A549 (cell line): Measurements from ENCODE around the gene AGXT. TPM values are rescaled to one million over a fixed set of nuclear protein-coding genes. Genes with fewer than 3 reads are reported as not detected.

Source experiments
- ATAC-seq, 2 experiments: fragments of 200-7000 bp in 1 of 2; fragments of >200 bp in 1 of 2; cut with Nextera tagmentation in 1 of 2; cut with Tn5 transposase in 1 of 2; 3 replicates each; pipeline versions ENCODE4 v1.8.0 to v1.9.1; 2018 to 2020; ENCODE audit warnings: mild to moderate bottlenecking in 1 of 2, moderate library complexity in 1 of 2
- CTCF ChIA-PET: fragments of 300-600 bp; sonication (Branson Sonifier 250); formaldehyde crosslinking; extraction: SDS; loops from one replicate; lab custom pipeline; 2021; ENCODE audit warnings: antibody characterized with exemption, inconsistent platforms; lab: Yijun Ruan, JAX
- POLR2A ChIA-PET: fragments of 350-600 bp; formaldehyde crosslinking; extraction: SDS; loops from one replicate; lab custom pipeline; 2021; ENCODE audit warnings: antibody characterized with exemption, inconsistent platforms; lab: Yijun Ruan, JAX
- DNase-seq, 2 experiments: peaks; one replicate each; pipeline versions ENCODE4 v3.0.0 to v3.0.0-alpha.2; 2011 to 2016; ENCODE audit warnings: low read depth in 1 of 2, low spot score in 1 of 2
- FAIRE-seq: peaks from 2 replicates; lab custom pipeline; 2011; peaks lifted over from hg19 to GRCh38; lab: Jason Lieb, UNC
- H3K27ac ChIP-seq, 2 experiments: fragments of >200 bp; sonication (Bioruptor Twin); formaldehyde crosslinking; 3 replicates each; pipeline ENCODE4 v1.5.1; 2016 to 2017
- H3K4me1 ChIP-seq: fragments of >200 bp; sonication (Bioruptor Twin); formaldehyde crosslinking; 3 replicates; pipeline ENCODE4 v1.6.1; 2016
- H3K4me2 ChIP-seq: fragments of >200 bp; sonication (Bioruptor Twin); formaldehyde crosslinking; 3 replicates; pipeline ENCODE4 v1.6.1; 2016
- H3K4me3 ChIP-seq: fragments of >200 bp; sonication (Bioruptor Twin); formaldehyde crosslinking; 3 replicates; pipeline ENCODE4 v1.5.1; 2016
- H3K9me3 ChIP-seq: fragments of >200 bp; sonication (Bioruptor Twin); formaldehyde crosslinking; 3 replicates; pipeline ENCODE4 v1.6.1; 2016
- BHLHE40 ChIP-seq: IDR thresholded peaks from 2 replicates; pipeline ENCODE4 v1.6.1; 2012; ENCODE audit warnings: low read depth, low read length, inconsistent platforms
- CHD2 ChIP-seq: fragments of 150-350 bp; IDR thresholded peaks from 2 replicates; pipeline ENCODE4 v1.6.1; 2014; ENCODE audit warnings: low read length; ENCODE audit not compliant: partially characterized antibody
- CHD4 ChIP-seq: fragments of 200-600 bp; sonication (generic); IDR thresholded peaks from 2 replicates; pipeline ENCODE4 v1.6.1; 2016; ENCODE audit warnings: antibody characterized with exemption, mild to moderate bottlenecking, borderline replicate concordance
- EHMT2 ChIP-seq: fragments of 200-600 bp; sonication (generic); IDR thresholded peaks from 2 replicates; pipeline ENCODE4 v1.6.1; 2016; ENCODE audit warnings: antibody characterized with exemption, low read depth, mild to moderate bottlenecking, moderate library complexity
- ESRRA ChIP-seq: fragments of 150-350 bp; IDR thresholded peaks from 2 replicates; pipeline ENCODE4 v1.6.1; 2014; ENCODE audit warnings: mild to moderate bottlenecking, low read length, borderline replicate concordance
- FOSB ChIP-seq: fragments of 250-450 bp; sonication (Bioruptor Pico); IDR thresholded peaks from 2 replicates; pipeline ENCODE4 v1.5.0; 2020; ENCODE audit warnings: mild to moderate bottlenecking, moderate library complexity
- HEYL ChIP-seq: fragments of 250-450 bp; sonication (Bioruptor Pico); IDR thresholded peaks from 2 replicates; pipeline ENCODE4 v1.8.0; 2021; ENCODE audit warnings: mild to moderate bottlenecking, moderate library complexity
- HOXB13 ChIP-seq: fragments of 250-450 bp; sonication (Bioruptor Pico); IDR thresholded peaks from 2 replicates; pipeline ENCODE4 v1.5.0; 2020; ENCODE audit warnings: low read depth, mild to moderate bottlenecking, moderate library complexity
- HOXB5 ChIP-seq: fragments of 250-450 bp; sonication (Bioruptor Pico); IDR thresholded peaks from 2 replicates; pipeline ENCODE4 v1.5.0; 2020; ENCODE audit warnings: mild to moderate bottlenecking, moderate library complexity
- JUN ChIP-seq, 2 experiments: fragments of >200 bp; sonication (Bioruptor Twin); formaldehyde crosslinking; IDR thresholded peaks; 2 replicates in 1 of 2; 3 replicates in 1 of 2; pipeline ENCODE4 v1.6.1; 2016 to 2017
- JUNB ChIP-seq: fragments of >200 bp; sonication (Bioruptor Twin); formaldehyde crosslinking; IDR thresholded peaks from 2 replicates; pipeline ENCODE4 v1.6.1; 2016
- KDM5A ChIP-seq: fragments of 200-600 bp; sonication (generic); IDR thresholded peaks from 2 replicates; pipeline ENCODE4 v1.6.1; 2016; ENCODE audit warnings: antibody characterized with exemption, mild to moderate bottlenecking
- MAFK ChIP-seq: fragments of 450-650 bp; IDR thresholded peaks from 2 replicates; pipeline ENCODE4 v1.6.1; 2014; ENCODE audit not compliant: partially characterized antibody
- MYC ChIP-seq: IDR thresholded peaks from 2 replicates; pipeline ENCODE4 v1.6.1; 2012; ENCODE audit warnings: mild to moderate bottlenecking, inconsistent platforms, low read length, improper control_type of control experiment, borderline replicate concordance
- NR3C1 ChIP-seq: fragments of >200 bp; sonication (Bioruptor Twin); formaldehyde crosslinking; IDR thresholded peaks from 3 replicates; pipeline ENCODE4 v1.6.1; 2017
- POLR2A ChIP-seq: IDR thresholded peaks from 2 replicates; pipeline ENCODE4 v1.6.1; 2012; ENCODE audit warnings: mild to moderate bottlenecking, low read length
- POLR2AphosphoS2 ChIP-seq: conservative IDR thresholded peaks from 2 replicates; pipeline ENCODE4 v1.6.1; 2012; ENCODE audit warnings: low read length, improper control_type of control experiment, inconsistent platforms
- RAD21 ChIP-seq, 2 experiments: fragments of >200 bp in 1 of 2; sonication (Bioruptor Twin) in 1 of 2; formaldehyde crosslinking in 1 of 2; IDR thresholded peaks in 1 of 2; conservative IDR thresholded peaks in 1 of 2; 2 replicates in 1 of 2; 3 replicates in 1 of 2; pipeline ENCODE4 v1.6.1; 2012 to 2018; ENCODE audit warnings: inconsistent platforms in 1 of 2
- RARB ChIP-seq: fragments of 250-450 bp; sonication (Bioruptor Pico); IDR thresholded peaks from 2 replicates; pipeline ENCODE4 v1.8.0; 2021; ENCODE audit warnings: mild to moderate bottlenecking, moderate library complexity
- RFX5 ChIP-seq: fragments of 450-650 bp; IDR thresholded peaks from 2 replicates; pipeline ENCODE4 v1.7.1; 2014; ENCODE audit warnings: antibody characterized with exemption, mild to moderate bottlenecking, moderate library complexity
- RNF2 ChIP-seq: fragments of 200-600 bp; sonication (generic); IDR thresholded peaks from 2 replicates; pipeline ENCODE4 v1.6.1; 2016; ENCODE audit warnings: low read depth, mild to moderate bottlenecking, antibody characterized with exemption, moderate library complexity, borderline replicate concordance
- SREBF2 ChIP-seq: fragments of 450-650 bp; IDR thresholded peaks from 2 replicates; pipeline ENCODE4 v1.6.1; 2014; ENCODE audit warnings: mild to moderate bottlenecking, moderate library complexity
- ZC3H11A ChIP-seq: fragments of 450-650 bp; IDR thresholded peaks from 2 replicates; pipeline ENCODE4 v1.6.1; 2014; ENCODE audit warnings: antibody characterized with exemption, mild to moderate bottlenecking
- ZFP36 ChIP-seq: fragments of 450-650 bp; IDR thresholded peaks from 2 replicates; pipeline ENCODE4 v1.6.1; 2014; ENCODE audit warnings: borderline replicate concordance; ENCODE audit not compliant: partially characterized antibody
- WGBS: methylation state at CpG from one replicate; pipeline ENCODE4 v1.1.6; 2017; ENCODE audit errors: missing lambda C conversion rate; 5-methylcytosine and 5-hydroxymethylcytosine counted together
- polyA plus RNA-seq, 4 experiments: library from polyadenylated mRNA; depleted of rRNA in 3 of 4; stranded (reverse); fragments of >200 nt; fragmentation: RNase III in 1 of 4; extraction: RNeasy Plus Mini Kit Qiagen cat#74134 plus additional on column Dnase treatment in 1 of 4; gene quantifications; 2 replicates in 3 of 4; 3 replicates in 1 of 4; pipeline ENCODE4 v1.2.3, GENCODE V29; 2011 to 2017
- TF ChIP-seq, protein P1 (sequence below): fragments of >200 bp; sonication (Bioruptor Twin); formaldehyde crosslinking; IDR thresholded peaks from 2 replicates; pipeline ENCODE4 v1.6.1; 2016
- TF ChIP-seq, protein P2 (sequence below): fragments of >200 bp; sonication (Bioruptor Twin); formaldehyde crosslinking; IDR thresholded peaks from 3 replicates; pipeline ENCODE4 v1.6.1; 2016
- TF ChIP-seq, protein P3 (sequence below): IDR thresholded peaks from 2 replicates; pipeline ENCODE4 v1.6.1; 2012
- TF ChIP-seq, protein P4 (sequence below): fragments of 250-450 bp; sonication (Bioruptor Pico); IDR thresholded peaks from 2 replicates; pipeline ENCODE4 v1.5.0; 2021; ENCODE audit warnings: mild to moderate bottlenecking, moderate library complexity, borderline replicate concordance
- TF ChIP-seq, protein P5 (sequence below): fragments of 250-450 bp; sonication (Bioruptor Pico); IDR thresholded peaks from 2 replicates; pipeline ENCODE4 v1.5.0; 2020; ENCODE audit warnings: low read depth, mild to moderate bottlenecking, moderate library complexity
- TF ChIP-seq, protein P6 (sequence below): IDR thresholded peaks from 2 replicates; pipeline ENCODE4 v1.6.1; 2012

AGXT gene
- polyA plus RNA-seq, 2 of the 4 experiments (the other 2 are of a cell fraction): not detected

DNA sequence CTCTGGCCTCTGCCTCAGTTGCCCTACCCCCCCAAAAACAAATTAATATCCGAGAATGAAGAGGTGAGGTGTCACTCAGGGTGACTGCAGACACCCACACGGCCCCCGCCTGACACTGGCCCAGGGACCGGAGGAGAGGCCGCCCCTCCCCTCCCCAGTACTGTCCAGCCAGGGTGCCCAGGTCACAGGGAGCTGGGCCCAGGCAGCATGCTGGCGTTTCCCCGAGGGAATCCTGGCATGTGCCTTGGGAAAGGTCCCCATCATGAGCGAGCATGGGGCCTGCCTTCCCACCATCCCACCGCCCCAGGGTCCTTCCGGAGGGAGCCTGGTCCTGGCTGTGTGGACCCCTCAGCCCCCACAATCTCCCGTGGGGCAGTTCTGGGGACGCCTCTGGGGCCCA lies 24.3 kb downstream of the AGXT start:
- FAIRE-seq: no peak
- no peak for TF ChIP-seq RAD21 (conservative IDR thresholded peaks at IDR 0.05 in 1 of 2, IDR thresholded peaks at IDR 0.05 in 1 of 2)
- TF ChIP-seq, protein P1, sequence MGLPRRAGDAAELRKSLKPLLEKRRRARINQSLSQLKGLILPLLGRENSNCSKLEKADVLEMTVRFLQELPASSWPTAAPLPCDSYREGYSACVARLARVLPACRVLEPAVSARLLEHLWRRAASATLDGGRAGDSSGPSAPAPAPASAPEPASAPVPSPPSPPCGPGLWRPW: no peak
- TF ChIP-seq MAFK: no peak
- TF ChIP-seq RARB (CRISPR knock-in tag): no peak
- TF ChIP-seq HOXB5: no peak
- TF ChIP-seq NR3C1: no peak
- TF ChIP-seq ZC3H11A: no peak
- TF ChIP-seq JUN (IDR thresholded peaks at IDR 0.05): no peak
- TF ChIP-seq MYC: no peak
- no peak for TF ChIP-seq CHD4
- TF ChIP-seq BHLHE40: no peak
- no peak for TF ChIP-seq POLR2A
- TF ChIP-seq, all 56 proteins: peak for 0
- ChIA-PET POLR2A (no interaction called here), CTCF (interaction anchor here (1.9 kb wide), 1 partner anchor 42 kb away, joined by 6 read pairs; no protein-coding TSS in a partner anchor)
- 86% methylated on average over 3 of the region's 12 CpGs for WGBS
- DNase-seq (no peak), ATAC-seq (no peak)
- peaks cover 21% of the 10 kb centered on the region for H3K4me1 ChIP-seq
- H3K4me3 ChIP-seq: no peak overlapping the region
- no peak overlapping the region for H3K4me2 ChIP-seq
- no peaks in the 10 kb centered on the region for H3K9me3 ChIP-seq
- H3K27ac ChIP-seq: no peak overlapping the region

DNA sequence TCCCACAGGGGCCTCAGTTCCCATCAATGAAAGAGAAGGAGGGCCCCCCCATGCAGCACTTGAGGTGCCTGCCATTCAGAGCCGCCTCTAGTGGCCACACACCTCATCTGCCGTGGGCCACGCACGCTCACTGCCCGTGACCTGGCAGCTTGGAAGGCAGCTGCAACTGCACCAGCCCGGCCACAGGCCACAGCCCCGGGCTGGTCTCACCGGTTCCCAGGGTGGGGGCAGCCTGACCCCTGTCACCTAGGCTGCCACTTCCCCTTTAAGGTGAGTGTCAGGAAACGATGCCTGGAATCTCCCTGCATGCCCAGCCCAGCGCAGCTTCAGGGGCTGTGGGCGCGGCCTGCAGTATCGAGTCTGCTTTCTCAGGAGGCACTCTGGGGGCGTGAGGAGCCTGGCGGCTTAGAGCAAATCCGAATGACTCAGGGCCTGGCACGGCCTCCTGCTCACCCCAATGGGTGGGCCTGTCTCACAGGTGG lies 24.8 kb downstream of the AGXT start:
- ATAC-seq (no peak), DNase-seq (no peak), FAIRE-seq (no peak)
- TF ChIP-seq CHD2 (no peak), ESRRA (no peak), EHMT2 (no peak), SREBF2 (no peak), HOXB13 (CRISPR knock-in tag) (no peak), HEYL (CRISPR knock-in tag) (no peak), ZFP36 (no peak), RNF2 (no peak), HOXB5 (no peak)
- TF ChIP-seq, protein P2, sequence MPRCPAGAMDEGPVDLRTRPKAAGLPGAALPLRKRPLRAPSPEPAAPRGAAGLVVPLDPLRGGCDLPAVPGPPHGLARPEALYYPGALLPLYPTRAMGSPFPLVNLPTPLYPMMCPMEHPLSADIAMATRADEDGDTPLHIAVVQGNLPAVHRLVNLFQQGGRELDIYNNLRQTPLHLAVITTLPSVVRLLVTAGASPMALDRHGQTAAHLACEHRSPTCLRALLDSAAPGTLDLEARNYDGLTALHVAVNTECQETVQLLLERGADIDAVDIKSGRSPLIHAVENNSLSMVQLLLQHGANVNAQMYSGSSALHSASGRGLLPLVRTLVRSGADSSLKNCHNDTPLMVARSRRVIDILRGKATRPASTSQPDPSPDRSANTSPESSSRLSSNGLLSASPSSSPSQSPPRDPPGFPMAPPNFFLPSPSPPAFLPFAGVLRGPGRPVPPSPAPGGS: no peak
- TF ChIP-seq, protein P3, sequence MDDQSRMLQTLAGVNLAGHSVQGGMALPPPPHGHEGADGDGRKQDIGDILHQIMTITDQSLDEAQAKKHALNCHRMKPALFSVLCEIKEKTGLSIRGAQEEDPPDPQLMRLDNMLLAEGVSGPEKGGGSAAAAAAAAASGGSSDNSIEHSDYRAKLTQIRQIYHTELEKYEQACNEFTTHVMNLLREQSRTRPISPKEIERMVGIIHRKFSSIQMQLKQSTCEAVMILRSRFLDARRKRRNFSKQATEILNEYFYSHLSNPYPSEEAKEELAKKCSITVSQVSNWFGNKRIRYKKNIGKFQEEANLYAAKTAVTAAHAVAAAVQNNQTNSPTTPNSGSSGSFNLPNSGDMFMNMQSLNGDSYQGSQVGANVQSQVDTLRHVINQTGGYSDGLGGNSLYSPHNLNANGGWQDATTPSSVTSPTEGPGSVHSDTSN: no peak
- ChIA-PET CTCF (interaction anchor here (1.4 kb wide), 1 partner anchor 21 kb away, joined by 4 read pairs; no protein-coding TSS in a partner anchor), POLR2A (no interaction called here)
- Histone ChIP-seq H3K27ac (peak overlapping the region in 1 of 2 experiments; percentile 32; a peak in 1 of 6 replicates), H3K4me2 (no peak overlapping the region), H3K9me3 (no peaks in the 10 kb centered on the region), H3K4me1 (peaks cover 21% of the 10 kb centered on the region), H3K4me3 (no peak overlapping the region)
- 84% methylated on average over 8 of the region's 17 CpGs for WGBS

DNA sequence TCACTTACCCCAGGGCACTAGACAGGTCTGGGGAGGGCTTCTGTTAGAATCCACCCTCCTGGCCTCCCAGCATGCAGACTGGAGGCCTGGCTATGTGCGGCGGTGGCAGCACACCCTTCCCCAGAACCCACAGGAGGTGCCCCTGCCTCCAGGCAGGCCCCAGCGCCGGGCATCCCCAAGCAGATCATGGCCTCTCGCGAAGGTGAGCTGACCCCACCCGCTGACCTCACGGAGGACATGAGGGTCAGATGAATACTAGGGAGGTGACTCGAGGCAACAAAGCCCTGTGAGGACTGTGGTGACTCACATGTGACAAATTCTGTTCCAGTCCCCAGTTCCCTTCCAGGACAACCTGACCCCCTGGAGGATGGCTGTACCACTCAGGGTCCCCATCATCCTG lies 25.4 kb downstream of the AGXT start:
- H3K4me2 ChIP-seq: no peak overlapping the region
- H3K4me1 ChIP-seq: peaks cover 21% of the 10 kb centered on the region
- no peak for FAIRE-seq
- no peaks in the 10 kb centered on the region for H3K9me3 ChIP-seq
- no peak for DNase-seq
- peak overlapping the region in 1 of 2 experiments; percentile 32; a peak in 1 of 6 replicates for H3K27ac ChIP-seq
- no peak for ATAC-seq
- 0% methylated on average over 1 of the region's 9 CpGs for WGBS
- no peak overlapping the region for H3K4me3 ChIP-seq
- TF ChIP-seq, protein P4, sequence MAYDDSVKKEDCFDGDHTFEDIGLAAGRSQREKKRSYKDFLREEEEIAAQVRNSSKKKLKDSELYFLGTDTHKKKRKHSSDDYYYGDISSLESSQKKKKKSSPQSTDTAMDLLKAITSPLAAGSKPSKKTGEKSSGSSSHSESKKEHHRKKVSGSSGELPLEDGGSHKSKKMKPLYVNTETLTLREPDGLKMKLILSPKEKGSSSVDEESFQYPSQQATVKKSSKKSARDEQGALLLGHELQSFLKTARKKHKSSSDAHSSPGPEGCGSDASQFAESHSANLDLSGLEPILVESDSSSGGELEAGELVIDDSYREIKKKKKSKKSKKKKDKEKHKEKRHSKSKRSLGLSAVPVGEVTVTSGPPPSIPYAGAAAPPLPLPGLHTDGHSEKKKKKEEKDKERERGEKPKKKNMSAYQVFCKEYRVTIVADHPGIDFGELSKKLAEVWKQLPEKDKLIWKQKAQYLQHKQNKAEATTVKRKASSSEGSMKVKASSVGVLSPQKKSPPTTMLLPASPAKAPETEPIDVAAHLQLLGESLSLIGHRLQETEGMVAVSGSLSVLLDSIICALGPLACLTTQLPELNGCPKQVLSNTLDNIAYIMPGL (CRISPR knock-in tag): no peak
- TF ChIP-seq BHLHE40 (no peak), ESRRA (no peak), KDM5A (no peak), JUNB (no peak), RFX5 (no peak), NR3C1 (no peak), MYC (no peak), ZFP36 (no peak), FOSB (no peak), POLR2AphosphoS2 (no peak)
- TF ChIP-seq, protein P5, sequence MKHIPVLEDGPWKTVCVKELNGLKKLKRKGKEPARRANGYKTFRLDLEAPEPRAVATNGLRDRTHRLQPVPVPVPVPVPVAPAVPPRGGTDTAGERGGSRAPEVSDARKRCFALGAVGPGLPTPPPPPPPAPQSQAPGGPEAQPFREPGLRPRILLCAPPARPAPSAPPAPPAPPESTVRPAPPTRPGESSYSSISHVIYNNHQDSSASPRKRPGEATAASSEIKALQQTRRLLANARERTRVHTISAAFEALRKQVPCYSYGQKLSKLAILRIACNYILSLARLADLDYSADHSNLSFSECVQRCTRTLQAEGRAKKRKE (CRISPR knock-in tag): no peak
- TF ChIP-seq, protein P6, sequence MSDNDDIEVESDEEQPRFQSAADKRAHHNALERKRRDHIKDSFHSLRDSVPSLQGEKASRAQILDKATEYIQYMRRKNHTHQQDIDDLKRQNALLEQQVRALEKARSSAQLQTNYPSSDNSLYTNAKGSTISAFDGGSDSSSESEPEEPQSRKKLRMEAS: no peak
- POLR2A ChIA-PET: no interaction called here
- CTCF ChIA-PET: interaction anchor here (1.4 kb wide), 1 partner anchor 21 kb away, joined by 4 read pairs; no protein-coding TSS in a partner anchor
